Stimulated activated CD4-positive, alpha-beta T cell treated with anti-CD3 and anti-CD28 coated beads, Interleukin-4, amount 100 ng/mL, for 24 hours (primary cell): ENCODE results near the gene COMMD10.
"Not testable (repeated sequence)": the region's sequence is repeated elsewhere in the genome, so short reads cannot be mapped to it uniquely, and the experiment has no call there.

Experiments
- DNase-seq: peaks from one replicate; pipeline ENCODE4 v3.0.0-alpha.2; 2020

The COMMD10 gene

DNA sequence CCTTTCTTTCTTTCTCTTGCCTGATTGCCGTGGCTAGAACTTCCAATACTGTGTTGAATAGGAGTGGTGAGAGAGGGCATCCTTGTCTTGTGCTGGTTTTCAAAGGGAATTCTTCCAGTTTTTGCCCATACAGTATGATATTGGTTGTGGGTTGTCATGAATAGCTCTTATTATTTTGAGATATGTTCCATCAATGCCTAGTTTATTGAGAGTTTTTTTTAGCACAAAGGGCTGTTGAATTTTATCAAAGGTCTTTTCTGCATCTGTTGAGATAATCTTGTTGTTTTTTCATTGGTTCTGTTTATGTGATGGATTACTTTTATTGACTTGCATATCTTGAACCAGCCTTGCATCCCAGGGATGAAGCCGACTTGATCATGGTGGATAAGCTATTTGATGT, 20.1 kb downstream of the COMMD10 start:
- not testable (repeated sequence) for DNase-seq

DNA sequence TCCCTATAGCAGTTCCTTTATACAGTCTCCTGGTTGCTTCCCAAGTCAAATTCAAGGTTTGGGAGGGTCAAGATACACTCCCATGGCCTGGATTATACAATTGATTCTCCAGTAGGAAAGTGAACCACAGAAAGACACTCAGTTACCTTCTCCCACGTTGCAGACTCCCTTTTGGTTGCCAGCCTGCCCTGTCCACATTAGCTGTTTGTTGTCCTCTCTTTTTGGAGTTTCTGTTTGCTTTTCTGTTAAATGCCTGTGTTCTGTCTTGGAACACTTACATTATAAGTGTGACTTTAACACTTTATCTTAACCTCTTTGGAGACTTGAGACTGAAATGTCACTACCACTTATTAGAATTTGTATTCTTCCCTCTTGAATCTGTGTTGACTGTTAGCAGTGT, 30.3 kb downstream of the COMMD10 start:
- no peak for DNase-seq

DNA sequence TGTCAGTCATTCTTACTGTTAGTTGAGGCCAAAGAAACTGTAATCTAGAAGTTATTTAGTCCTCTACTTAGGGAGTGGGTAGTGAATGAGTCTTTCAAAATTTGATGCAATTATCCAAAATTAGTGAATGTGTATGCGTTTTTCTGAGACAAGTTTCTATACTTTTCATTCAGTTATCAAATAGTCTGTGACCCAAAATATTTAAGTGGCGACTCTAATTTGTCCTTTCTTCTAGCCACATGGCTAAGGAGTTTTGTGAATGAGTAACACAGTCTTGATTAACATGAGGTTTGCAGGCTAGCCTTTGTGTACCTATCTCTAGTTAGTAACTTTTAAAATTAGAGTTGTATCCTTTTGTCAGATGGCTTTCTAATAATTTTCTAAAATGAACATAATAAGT, 45.6 kb downstream of the COMMD10 start:
- DNase-seq, result no peak

DNA sequence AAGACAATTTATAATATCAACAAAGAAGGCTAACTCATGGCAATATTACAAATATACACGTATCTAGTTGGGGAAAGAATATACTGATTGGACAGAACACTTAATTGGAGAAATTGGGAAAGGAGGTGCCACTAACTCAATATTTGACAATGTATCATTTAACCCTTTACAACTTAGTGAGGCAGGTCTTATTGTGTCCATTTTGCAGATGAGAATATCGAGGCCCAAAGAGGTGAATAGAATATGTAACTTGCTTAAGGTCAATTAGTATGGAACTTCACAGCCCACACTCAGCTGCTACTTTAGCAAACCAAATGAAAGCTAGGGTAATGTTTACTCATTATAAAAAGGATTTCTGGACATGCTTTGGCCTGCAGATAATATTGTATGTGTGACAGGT, 46.2 kb downstream of the COMMD10 start:
- DNase-seq, result no peak

DNA sequence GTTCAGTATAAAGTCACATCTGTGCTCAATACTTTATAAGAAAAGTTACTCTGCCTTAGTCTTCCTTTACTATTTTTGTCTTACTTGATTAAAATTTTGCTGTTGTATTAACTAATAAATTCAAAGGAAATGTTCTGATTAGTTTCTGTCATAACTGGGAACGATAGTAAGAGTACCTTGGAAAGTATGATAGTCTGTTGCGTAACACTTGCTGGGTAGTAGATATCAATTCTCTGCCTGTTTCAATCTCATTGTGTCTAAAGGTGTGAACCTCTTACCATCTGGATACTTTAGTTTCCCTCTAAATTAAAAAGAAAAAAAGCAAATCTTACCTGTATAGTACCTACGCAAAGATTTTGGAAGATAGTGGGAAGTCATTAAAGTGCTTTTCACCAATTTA, 48.5 kb downstream of the COMMD10 start:
- no peak for DNase-seq

DNA sequence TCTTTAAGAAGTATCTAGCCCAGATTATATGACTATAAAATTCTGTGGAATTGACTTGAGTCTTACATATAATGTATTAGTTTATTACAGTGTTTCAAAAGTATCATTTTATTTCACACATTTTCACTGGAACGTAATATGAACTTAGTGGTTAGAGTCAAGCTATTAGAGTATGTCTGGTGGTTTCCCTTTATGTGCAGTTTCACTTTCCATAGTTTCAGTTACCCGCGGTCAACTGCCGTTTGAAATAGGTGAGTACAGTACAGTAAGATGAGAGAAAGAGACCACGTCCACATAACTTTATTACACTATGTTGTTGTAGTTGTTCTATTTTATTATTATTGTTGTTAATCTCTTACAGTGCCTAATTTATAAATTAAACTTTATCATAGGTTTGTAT, 50.5 kb downstream of the COMMD10 start:
- DNase-seq, result peak; percentile 16

DNA sequence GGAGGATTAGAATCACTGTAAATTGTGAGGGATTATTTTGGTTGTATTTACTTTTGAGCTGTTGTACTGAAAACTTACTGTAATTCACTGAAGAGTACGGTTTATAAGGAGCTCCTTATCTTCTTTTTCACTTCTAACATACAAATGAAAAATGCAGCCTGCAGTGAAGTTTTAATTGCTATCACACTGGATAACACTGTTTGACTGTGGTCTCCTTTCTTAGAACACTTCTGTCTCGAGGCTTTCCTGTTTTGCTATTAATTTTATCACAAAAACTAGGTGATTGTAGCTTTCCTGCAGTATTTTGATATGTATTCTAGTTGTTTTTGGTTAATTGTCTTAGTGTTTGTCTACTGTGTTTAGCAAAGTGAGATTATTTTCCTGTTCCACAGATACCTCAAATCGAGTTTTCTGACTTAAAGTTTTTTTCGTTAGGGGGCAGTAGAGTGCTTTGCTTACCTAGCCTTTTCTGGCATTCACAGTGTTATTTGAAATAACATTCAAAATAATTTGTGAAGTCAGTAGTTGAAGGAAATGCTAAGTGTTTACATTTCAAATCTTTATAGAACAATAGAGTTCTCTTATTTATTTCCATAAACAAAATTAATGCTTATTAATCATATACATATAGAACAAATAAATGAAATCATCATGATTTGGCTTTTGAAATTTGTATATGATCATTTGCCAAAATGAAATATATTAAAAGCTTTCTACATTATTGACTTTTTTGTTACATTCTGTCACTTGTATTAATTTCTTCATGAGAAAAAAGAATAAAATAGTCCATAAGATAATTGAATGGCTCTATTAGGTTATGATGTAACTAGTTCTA, 52.9 kb downstream of the COMMD10 start:
- DNase-seq, result no peak

DNA sequence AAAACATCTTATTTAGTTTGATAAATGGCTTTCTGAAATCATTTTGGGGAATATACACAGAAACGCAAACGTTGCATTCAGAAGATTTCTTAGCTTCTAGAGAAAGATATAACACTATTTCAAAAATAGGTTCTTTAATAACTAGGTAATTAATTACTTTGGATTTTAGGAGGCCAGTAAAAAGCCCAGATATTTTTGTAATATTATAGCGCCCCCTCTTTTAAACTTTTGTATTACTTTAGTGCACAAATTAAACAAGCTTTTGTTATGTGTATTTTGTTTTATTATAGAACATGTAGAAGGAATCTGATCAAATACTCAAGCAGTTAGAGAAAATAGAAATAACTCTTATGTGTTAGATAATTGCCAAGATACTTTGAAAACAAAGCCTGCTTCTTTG, 57.7 kb downstream of the COMMD10 start:
- DNase-seq, result no peak

DNA sequence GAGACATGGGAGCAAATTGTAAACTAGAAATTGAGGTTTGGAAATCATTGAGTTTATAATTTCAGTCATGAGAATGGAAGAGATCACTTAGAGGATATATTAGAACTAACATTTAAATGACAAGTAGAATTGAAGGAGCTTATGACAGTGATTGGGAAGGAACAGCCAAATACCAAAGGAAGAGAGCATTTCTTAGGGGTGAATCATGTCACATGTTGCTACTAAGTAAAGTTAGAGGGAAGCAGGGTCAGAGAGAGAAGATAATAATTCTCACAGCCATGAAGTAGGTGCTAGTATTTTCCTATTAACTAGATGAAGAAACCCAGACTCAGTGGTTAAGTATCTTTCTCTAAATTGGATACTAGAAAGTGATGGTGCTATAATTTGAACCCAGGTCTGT, 59.3 kb downstream of the COMMD10 start:
- no peak for DNase-seq

DNA sequence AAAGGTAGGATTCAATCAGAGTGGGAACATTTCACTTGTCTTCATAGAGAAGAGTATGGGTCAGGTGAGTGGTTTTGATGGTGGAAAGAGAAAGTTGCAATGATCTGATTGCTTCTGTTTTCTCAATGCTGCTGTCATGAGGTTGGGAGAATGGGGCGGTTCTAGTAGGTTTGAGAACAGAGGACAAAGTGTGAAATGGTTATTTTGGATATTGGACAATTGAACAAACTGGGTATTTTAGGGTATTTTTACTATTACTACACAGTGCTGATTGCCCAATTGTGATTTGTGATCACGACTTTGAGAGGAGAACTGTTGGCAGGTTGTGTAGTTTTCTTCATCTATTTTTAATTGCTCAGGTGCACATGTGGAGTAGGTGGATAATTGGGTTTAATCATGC, 60.2 kb downstream of the COMMD10 start:
- no peak for DNase-seq

DNA sequence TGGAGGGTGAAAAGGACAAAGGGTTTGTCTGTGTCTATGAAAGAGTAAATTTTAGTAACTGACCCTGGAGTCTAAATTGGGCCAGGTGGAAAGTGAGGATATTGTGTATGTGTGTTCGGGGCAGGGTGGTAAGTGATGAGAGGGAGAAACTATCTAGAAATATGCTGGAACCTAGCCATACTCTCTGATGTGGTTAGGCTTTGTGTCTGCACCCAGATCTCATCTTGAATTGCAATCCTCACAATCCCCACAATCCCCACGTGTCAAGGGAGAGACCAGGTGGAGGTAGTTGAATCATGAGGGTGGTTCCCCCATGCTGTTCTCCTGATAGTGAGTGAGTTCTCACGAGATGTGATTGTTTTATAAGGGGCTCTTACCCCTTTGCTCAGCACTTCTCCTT, 60.6 kb downstream of the COMMD10 start:
- DNase-seq, result no peak

DNA sequence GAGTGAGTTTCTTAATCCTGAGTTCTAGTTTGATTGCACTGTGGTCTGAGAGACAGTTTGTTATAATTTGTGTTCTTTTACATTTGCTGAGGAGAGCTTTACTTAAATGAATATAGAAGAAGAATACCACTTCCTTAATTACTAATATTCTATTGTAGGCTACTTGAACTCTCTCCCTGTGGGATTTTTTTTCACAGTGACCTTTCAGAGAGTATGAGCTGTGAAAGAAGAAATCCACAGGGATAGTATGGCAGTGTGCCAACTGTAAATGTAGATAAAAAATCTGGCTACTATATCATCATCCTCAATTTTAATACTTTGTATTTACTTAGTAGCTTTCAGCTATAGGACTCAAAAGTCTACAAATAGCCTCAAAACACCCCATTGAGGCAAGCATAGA, 67.3 kb downstream of the COMMD10 start:
- DNase-seq, result no peak

DNA sequence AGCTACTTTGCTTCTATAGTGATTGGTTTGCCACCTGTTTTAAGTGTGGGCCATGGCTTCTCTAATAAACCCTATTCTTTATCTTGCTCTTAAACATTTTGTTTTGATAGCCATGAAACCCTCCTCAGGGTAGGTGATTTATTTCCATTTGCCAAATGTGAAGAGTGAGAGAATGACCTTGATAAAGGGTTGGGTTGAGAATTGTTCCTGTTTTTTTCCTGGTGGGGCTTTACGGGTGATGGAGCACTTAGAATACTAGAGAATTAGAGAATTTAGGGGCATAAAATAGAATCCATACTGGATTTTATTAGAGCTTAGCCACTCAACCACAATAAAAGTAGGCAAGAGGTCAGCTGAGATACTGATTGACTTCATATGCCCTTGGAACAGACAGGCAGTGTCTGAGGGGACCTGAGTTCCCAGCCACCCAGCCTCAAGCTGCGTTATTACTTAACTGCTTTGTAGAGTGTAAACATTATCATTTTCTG, 68.9 kb downstream of the COMMD10 start:
- no peak for DNase-seq

DNA sequence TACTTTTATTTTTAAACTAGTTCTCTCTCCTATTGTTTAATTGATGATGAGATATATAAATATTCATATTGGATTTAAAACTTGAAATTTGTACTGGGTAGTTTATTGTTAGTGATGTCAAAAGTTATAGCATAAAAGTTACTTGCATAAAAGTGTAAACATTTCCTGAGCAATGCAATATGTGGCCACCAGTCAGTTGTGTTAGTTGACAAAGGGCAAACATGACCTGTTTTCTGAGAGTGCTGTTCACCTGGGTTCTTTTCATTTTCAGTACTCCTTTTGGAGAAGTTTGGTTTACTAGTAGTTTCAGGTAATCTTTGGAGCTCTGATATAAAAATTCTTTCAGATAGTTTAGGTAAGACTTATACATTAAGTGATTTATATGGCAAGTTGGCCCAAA, 69.4 kb downstream of the COMMD10 start:
- no peak for DNase-seq

DNA sequence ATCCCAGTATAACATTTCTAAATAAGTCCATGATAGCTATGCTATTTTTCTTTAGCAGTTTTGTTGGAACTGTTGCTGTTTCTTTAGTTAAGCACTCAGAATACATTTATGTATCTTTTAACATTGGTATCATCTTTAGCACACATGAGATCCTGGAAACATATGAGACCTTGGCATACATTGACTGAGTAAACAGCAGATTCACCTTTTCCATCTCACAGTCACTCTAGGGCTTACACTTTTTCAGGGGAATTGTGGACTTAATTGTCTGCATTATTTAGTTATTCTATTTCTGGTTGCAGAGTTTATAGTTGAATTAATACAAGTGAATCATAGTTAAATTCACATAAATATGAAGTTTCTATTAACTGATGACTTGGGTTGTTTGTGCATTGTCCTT, 70.1 kb downstream of the COMMD10 start:
- no peak for DNase-seq

DNA sequence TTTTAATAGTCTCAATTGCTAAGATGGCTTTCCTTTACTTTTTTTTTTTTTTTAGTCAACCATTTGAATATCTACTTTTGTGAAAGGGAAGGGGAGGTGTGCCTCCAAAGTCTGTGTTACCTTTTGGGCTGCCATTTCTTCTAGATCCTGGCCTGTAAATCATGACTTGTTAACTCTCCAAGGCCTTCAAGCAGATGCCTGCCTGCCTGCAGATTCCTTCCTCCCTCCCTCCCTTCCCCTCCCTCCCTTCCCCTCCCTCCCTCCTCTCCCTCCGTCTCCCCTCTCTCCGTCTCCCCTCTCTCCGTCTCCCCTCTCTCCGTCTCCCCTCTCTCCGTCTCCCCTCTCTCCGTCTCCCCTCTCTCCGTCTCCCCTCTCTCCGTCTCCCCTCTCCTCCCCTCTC, 73.1 kb downstream of the COMMD10 start:
- no peak for DNase-seq

DNA sequence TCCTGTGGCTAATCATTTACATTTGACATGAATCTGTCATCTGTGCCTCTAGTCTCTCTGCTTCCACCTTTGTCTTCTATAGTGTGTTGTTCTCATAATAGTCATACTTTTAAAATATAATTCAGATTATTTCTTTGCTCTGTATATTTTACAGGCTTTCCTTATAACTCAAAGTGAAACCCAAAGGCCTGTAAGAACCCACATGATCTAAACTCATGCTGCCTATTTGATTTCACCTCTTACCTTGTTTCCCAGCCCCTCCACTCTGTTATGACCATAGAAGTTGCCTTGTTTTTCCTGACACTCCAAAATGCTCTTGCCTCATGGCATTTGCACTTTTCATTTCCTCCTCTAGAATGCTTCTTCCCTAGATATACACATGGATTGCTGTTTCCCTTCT, 74.2 kb downstream of the COMMD10 start:
- no peak for DNase-seq

DNA sequence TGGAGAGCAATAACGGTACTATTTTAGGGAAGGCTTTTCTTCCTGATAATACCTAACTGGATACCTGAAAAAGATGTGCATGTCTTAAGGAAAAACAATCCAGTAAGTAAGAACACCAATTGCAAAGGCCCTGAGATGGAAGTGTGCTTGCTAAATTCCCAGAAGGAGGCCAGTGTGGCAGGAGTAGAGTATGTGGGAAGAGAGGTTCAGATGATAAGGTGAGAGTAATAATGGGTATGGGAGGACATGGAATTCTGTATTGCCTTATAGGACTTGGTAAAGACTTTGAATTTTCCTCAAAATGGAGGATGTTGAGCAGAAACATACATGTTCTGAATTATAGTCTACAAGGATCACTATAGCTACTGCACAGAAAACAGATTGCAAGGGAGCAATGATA, 89.3 kb downstream of the COMMD10 start:
- no peak for DNase-seq

DNA sequence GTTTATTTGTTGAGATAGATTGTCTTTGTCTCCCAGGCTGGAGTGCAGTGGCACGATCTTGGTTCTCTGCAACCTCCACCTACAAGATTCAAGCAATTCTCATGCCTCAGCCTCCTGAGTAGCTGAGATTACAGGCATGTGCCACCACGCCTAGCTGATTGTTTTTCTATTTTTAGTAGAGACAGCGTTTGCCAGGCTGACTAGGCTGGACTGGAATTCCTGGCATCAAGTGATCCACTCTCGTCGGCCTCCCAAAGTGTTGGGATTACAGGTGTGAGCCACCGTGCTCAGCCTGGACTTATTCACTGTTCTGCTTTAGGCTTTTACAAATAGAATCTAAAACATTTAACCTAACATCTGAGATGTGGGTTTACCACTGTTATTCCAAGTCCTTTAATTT, 91.3 kb downstream of the COMMD10 start:
- no peak for DNase-seq

DNA sequence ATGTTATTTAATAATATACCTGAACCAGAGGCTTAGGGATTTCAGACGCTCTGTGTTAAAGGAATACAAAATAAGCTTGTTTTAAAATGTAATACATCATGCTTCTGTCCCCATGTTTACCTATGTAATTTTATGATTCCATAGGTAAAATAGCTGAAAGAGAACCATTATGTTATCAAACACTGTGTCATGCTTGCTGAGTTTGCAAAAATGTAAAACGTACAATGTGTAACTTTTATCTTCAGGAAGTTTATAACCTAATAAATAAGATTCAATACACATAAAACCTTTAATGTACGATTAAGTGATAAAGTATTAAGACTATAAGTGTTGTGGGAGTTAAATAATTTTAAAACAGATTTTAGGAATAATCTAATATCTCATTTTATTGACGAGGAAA, 94.1 kb downstream of the COMMD10 start:
- DNase-seq, result no peak

DNA sequence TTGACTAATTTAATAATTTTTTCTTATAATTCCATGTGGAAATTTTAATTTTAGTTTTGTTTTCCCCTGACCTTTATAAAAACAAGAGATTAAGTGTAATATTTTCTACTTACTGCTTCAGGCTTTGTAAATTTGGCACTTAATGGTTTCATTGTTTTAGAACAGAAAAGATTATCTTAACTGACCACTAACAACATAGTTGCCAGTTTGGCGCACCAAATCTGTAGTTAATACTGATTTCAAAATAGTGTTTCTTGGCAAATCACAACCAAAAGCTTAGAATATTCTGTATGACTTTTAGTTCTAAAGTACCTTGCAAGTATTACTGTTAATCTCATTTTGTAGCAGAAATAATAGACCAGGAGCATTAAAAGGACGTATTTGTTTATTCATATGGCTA, 124.3 kb downstream of the COMMD10 start:
- DNase-seq, result no peak

DNA sequence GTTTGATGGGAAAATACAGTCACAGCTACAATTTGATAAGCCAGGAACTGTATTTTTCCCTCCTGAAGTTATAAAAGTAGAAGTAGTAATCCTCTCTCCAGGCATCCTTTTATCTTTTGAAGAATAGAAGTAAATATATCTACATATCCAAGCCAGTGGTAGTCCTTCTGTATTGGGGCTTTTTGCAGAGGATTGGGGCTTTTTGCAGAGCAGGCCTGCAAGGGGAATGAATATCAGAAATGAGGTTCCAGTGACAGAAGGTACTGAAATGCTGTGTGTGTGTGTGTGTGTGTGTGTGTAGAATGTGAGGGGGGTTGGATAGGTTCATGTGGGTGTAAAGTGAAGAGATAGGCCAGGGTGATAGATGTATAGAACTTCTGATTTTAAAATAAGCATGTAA, 127.4 kb downstream of the COMMD10 start:
- no peak for DNase-seq

DNA sequence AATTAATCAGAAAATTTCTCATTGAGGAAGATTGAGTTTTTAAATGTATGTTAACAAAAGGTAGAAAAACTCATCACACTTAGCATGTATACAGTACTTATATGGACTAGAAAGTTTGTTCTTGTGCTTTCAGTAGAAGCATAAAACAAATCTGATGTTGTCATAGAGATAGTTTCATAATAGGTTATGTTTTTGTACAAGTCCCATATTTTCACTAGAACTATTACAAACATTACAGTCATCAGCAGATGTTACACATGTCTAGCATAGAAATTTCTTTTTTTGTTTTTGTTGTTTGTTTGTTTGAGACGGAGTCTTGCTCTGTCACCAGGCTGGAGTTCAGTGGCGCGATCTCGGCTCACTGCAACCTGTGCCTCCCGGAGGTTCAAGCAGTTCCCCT, 131.4 kb downstream of the COMMD10 start:
- DNase-seq, result no peak

DNA sequence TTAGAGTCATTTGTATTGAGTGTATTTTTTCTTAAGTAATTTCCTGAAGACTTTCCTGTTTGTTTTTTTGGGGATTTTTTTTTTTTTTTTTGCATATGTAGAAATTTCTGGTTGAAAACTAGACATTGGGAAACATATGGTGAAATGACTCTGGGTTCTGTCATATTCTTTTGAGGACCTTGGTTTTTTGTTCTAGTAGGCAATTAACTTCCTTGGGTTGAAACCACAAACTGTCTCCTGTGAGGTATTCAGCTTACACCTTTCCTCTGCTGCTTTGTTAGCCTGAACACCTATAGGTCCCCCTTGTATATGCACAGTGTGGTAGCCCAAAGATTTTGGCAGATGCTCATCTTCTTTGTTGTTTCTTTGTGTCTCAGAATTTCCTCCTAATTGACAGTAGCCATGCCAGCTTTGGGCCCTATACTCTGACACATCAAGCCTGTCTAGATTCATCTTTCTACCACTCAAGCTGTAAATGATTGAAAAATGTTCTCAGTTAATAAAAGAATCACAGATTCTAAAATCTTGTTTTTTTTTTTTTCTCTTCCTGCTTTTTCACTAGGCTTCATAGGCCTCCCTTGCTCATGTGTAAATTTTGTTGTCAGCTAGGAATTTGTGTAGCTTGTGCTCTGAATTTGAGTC, 140.6 kb downstream of the COMMD10 start:
- no peak for DNase-seq
